ENCODE measurements around the gene TMEM147.

DNA sequence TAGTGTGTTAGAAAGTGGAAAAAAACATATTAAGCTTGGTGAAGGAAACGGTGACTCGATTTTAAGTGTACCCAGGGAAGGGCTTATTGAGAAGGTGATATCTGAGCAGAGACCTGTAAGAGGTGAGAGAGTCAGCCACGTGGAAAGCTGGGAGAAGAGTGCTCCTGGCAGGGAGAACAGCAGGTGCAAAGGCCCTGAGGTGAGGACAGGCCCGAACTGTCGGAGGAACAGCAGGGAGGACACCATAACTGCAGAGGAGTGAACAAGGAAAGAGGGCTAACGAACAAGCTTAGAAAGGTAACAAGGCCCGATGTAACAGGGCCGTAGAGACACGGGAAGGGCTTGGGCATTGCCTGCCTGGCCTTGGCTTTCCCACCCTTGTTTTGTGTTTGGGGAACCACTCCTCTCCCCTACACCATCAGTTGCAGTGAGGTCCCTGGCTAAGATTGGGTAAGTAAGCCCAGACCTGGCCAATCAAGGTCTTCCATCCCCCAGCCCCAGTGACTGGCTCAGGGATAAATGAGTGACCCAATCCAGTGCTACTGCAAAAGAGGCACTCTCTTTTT lies 10.7 kb downstream of the TMEM147 start:
- no peak for TF ChIP-seq POLR2A (IDR thresholded peaks at IDR 0.05)
- TF ChIP-seq CTCF (IDR thresholded peaks at IDR 0.05), result no peak
